Measurements from ENCODE around the gene HOXD11. TPM values are rescaled to one million over a fixed set of nuclear protein-coding genes. Genes with fewer than 3 reads are reported as not detected.

HOXD11 gene
- total RNA-seq, 2 donors from 2014 or later: 0.37 to 4.2 TPM

Small RNA genes within 50 kb of the gene (microRNA-seq; reads per million reads assigned to microRNA genes)
- 18,169 to 28,156 reads per million in 2 donors for gene MIR10B

Other genes with a start within 250 kb of the HOXD11 start
- gene LNPK, start 105.0 kb upstream of the HOXD11 start, total RNA-seq: 10 to 100 TPM; 41.5 to 41.9 TPM
- not detected for gene EVX2, start 23.3 kb upstream of the HOXD11 start, total RNA-seq
- gene HOXD13, start 14.6 kb upstream of the HOXD11 start, total RNA-seq: under 1 TPM; 0.14 to 0.15 TPM
- gene HOXD12, start 7.5 kb upstream of the HOXD11 start, total RNA-seq: not detected
- gene HOXD10, start 9.5 kb downstream of the HOXD11 start, total RNA-seq: 10 to 100 TPM in 1 of 2 donors, 1 to 10 TPM in 1; 1.0 to 14.8 TPM
- 1 to 10 TPM; 1.4 to 5.8 TPM for gene HOXD9, start 15.4 kb downstream of the HOXD11 start, total RNA-seq
- 1 to 10 TPM; 6.2 to 9.8 TPM for gene HOXD8, start 22.4 kb downstream of the HOXD11 start, total RNA-seq
- gene HOXD4, start 44.3 kb downstream of the HOXD11 start, total RNA-seq: 1 to 10 TPM; 3.8 to 9.7 TPM
- gene HOXD3, start 50.0 kb downstream of the HOXD11 start, total RNA-seq: 1 to 10 TPM; 3.8 to 9.5 TPM
- gene HOXD1, start 81.4 kb downstream of the HOXD11 start, total RNA-seq: 1 to 10 TPM; 3.5 to 6.9 TPM
- gene MTX2, start 162.2 kb downstream of the HOXD11 start, total RNA-seq: 10 to 100 TPM; 31.1 to 34.0 TPM